ENCODE results near the gene MRPL4.

- TF ChIP-seq CTCF (IDR thresholded peaks at IDR 0.05): no peak
- TF ChIP-seq POLR2AphosphoS5 (IDR thresholded peaks at IDR 0.05): no peak
- TF ChIP-seq POLR2A (IDR thresholded peaks at IDR 0.05): no peak
Measured at GRCh38 chr19:10254244-10254643, 2.2 kb downstream of the MRPL4 start.

Measured in breast epithelium (tissue), 3 donors.